MM.1S (cell line): Measurements from ENCODE around the gene SCGN.

Experiments used
- EZH2 ChIP-seq: fragments of 300-600 bp; sonication (generic); optimal IDR thresholded peaks from 2 replicates; pipeline ENCODE3; 2017; ENCODE audit warnings: low read depth, mild to moderate bottlenecking, antibody characterized with exemption, low read length, mixed read lengths
- TF ChIP-seq, protein P1 (sequence below): fragments of 300-600 bp; sonication (generic); IDR thresholded peaks from 2 replicates; pipeline ENCODE4 v1.5.1; 2016; ENCODE audit warnings: antibody characterized with exemption, low read length, mixed read lengths

DNA sequence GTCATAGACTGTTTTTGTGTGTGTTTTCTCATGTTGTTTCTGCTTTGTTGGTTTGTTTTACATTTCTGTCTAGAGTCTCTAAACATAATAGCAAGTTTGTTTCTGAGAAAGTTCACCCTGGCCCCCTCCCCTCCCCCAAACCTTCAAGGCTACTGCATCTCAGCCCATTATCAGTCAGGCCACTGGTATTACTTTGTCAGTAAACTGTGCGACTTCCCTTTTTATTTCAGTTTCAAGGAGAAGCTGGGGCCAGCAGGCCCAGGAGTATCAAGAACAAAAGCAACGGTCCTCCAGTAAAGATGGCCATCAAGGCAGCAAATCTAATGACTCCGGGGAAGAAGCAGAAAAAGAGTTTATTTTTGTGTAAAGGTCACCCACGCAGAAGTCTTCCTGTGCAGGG is 32.8 kb upstream of the SCGN start:
- TF ChIP-seq, protein P1, sequence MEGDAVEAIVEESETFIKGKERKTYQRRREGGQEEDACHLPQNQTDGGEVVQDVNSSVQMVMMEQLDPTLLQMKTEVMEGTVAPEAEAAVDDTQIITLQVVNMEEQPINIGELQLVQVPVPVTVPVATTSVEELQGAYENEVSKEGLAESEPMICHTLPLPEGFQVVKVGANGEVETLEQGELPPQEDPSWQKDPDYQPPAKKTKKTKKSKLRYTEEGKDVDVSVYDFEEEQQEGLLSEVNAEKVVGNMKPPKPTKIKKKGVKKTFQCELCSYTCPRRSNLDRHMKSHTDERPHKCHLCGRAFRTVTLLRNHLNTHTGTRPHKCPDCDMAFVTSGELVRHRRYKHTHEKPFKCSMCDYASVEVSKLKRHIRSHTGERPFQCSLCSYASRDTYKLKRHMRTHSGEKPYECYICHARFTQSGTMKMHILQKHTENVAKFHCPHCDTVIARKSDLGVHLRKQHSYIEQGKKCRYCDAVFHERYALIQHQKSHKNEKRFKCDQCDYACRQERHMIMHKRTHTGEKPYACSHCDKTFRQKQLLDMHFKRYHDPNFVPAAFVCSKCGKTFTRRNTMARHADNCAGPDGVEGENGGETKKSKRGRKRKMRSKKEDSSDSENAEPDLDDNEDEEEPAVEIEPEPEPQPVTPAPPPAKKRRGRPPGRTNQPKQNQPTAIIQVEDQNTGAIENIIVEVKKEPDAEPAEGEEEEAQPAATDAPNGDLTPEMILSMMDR = no peak
- TF ChIP-seq EZH2 = no peak
